Measurements from ENCODE around the gene MYH11. TPM values are rescaled to one million over a fixed set of nuclear protein-coding genes. Genes with fewer than 3 reads are reported as not detected.

Gene MYH11
- total RNA-seq, 1 donor from 2014 or later, result 0.07 TPM

DNA sequence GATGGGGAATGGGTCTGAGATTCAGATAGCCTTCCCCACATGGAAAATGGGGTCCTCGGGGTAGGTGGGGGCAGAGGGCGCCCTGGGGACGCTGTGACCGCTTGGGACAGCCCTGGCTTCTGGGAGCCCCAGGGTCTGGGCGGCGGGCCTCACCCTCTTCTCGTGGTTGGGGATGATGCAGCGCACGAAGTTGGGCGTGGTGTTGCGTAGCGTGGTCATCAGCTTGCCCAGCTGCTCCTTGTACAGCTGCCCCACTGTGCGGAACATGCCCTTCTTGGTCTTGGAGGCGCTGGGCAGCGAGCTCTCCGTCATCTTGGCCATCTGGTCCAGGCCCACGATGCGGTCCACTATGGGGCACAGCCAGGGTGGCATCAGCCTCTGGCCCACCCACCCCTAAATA, 106.8 kb downstream of the MYH11 start:
- H2AFZ ChIP-seq (replicated peaks), result no peak overlapping the region
- H3K27me3 Mint-ChIP-seq (ENCODE audit: insufficient read depth, low read depth), result no peaks in the 10 kb centered on the region
- H3K9me3 ChIP-seq (ENCODE audit: low read depth), result no peaks in the 10 kb centered on the region
- H3K9ac ChIP-seq, result no peak overlapping the region
- no peak overlapping the region for H3K4me2 ChIP-seq
- no peaks in the 10 kb centered on the region for H3K79me2 ChIP-seq (ENCODE audit: low read depth)
- no peaks in the 10 kb centered on the region for H3F3A ChIP-seq (ENCODE audit: low read depth)
- DNase-seq (ENCODE audit: low spot score), result no peak
- no peak overlapping the region for H3K27ac Mint-ChIP-seq
- no peaks in the 10 kb centered on the region for H3K4me1 ChIP-seq
- no peaks in the 10 kb centered on the region for H3K36me3 Mint-ChIP-seq
- TF ChIP-seq EZH2phosphoT487 (IDR thresholded peaks at IDR 0.05), result no peak
- TF ChIP-seq, protein P1, sequence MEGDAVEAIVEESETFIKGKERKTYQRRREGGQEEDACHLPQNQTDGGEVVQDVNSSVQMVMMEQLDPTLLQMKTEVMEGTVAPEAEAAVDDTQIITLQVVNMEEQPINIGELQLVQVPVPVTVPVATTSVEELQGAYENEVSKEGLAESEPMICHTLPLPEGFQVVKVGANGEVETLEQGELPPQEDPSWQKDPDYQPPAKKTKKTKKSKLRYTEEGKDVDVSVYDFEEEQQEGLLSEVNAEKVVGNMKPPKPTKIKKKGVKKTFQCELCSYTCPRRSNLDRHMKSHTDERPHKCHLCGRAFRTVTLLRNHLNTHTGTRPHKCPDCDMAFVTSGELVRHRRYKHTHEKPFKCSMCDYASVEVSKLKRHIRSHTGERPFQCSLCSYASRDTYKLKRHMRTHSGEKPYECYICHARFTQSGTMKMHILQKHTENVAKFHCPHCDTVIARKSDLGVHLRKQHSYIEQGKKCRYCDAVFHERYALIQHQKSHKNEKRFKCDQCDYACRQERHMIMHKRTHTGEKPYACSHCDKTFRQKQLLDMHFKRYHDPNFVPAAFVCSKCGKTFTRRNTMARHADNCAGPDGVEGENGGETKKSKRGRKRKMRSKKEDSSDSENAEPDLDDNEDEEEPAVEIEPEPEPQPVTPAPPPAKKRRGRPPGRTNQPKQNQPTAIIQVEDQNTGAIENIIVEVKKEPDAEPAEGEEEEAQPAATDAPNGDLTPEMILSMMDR (IDR thresholded peaks at IDR 0.05), result no peak
- TF ChIP-seq EZH2 (IDR thresholded peaks at IDR 0.05), result no peak
- H3K27ac ChIP-seq, result no peak overlapping the region
- H3K36me3 ChIP-seq, result no peaks in the 10 kb centered on the region
- no peaks in the 10 kb centered on the region for H3K27me3 ChIP-seq
- H3K4me3 Mint-ChIP-seq, result no peak overlapping the region
- no peaks in the 10 kb centered on the region for H3K4me1 Mint-ChIP-seq
- no peak overlapping the region for H3K4me3 ChIP-seq
- no peaks in the 10 kb centered on the region for H4K20me1 ChIP-seq (ENCODE audit: low read depth)
- no peaks in the 10 kb centered on the region for H3K9me3 Mint-ChIP-seq

DNA sequence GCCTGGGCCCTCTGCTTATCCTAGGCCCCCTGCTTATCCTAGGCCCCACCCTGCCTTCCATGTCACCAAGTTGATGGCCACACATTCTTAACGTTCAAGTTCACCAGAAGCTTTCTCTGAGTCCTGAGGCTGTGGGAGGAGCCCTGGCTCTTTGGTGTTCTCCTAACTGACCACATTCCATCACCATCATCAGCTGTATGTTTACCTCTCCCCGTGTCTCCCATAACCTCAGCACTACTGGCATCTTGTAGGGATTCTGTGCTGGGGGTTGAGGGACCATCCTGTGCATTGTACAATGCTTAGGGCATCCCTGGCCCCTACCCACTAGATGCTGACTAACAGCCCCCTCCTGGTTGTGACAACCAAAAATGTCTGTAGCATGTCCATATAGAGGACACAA, 107.5 kb downstream of the MYH11 start:
- TF ChIP-seq, protein P1 (IDR thresholded peaks at IDR 0.05), result no peak
- TF ChIP-seq EZH2 (IDR thresholded peaks at IDR 0.05) (no peak), EZH2phosphoT487 (IDR thresholded peaks at IDR 0.05) (no peak)
- H3K9me3 Mint-ChIP-seq, result no peaks in the 10 kb centered on the region
- no peaks in the 10 kb centered on the region for H4K20me1 ChIP-seq (ENCODE audit: low read depth)

DNA sequence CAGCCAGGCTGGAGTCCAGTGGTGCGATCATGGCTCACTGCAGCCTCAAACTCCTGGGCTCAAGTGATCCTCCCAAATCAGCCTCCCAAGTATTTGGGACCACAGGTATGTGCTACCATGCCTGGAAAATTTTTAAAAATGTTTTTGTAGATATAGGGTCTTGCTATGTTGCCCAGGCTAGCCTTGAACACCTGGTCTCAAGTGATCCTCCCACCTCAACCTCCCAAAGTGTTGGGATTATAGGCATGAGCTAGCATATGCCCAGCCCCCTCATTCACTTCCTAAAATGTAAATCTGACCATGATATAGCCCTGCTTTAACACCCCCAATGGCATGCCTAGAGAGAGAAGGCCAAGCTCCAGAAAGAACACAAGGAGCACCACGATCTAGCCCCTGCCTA, 108.2 kb downstream of the MYH11 start:
- Mint-ChIP-seq H3K4me1 (no peaks in the 10 kb centered on the region), H3K27ac (no peak overlapping the region), H3K36me3 (no peaks in the 10 kb centered on the region), H3K27me3 (ENCODE audit: insufficient read depth, low read depth) (no peaks in the 10 kb centered on the region), H3K4me3 (no peak overlapping the region), H3K9me3 (no peaks in the 10 kb centered on the region)
- Histone ChIP-seq H3K9ac (no peak overlapping the region), H3K4me1 (no peaks in the 10 kb centered on the region), H4K20me1 (ENCODE audit: low read depth) (no peaks in the 10 kb centered on the region), H3K4me3 (no peak overlapping the region), H2AFZ (replicated peaks) (no peak overlapping the region), H3K27me3 (no peaks in the 10 kb centered on the region), H3K9me3 (ENCODE audit: low read depth) (no peaks in the 10 kb centered on the region), H3K36me3 (no peaks in the 10 kb centered on the region), H3K27ac (no peak overlapping the region), H3K4me2 (no peak overlapping the region), H3K79me2 (ENCODE audit: low read depth) (no peaks in the 10 kb centered on the region), H3F3A (ENCODE audit: low read depth) (no peaks in the 10 kb centered on the region)
- no peak for DNase-seq (ENCODE audit: low spot score)
- TF ChIP-seq, protein P1 (IDR thresholded peaks at IDR 0.05), result no peak

More for the DNA sequence above, 107.5 kb downstream of the MYH11 start:
- Mint-ChIP-seq H3K4me3 (no peak overlapping the region), H3K4me1 (no peaks in the 10 kb centered on the region), H3K27ac (no peak overlapping the region), H3K27me3 (ENCODE audit: insufficient read depth, low read depth) (no peaks in the 10 kb centered on the region), H3K36me3 (no peaks in the 10 kb centered on the region)
- Histone ChIP-seq H3K27me3 (no peaks in the 10 kb centered on the region), H3K27ac (no peak overlapping the region), H3K36me3 (no peaks in the 10 kb centered on the region), H3K4me3 (no peak overlapping the region), H2AFZ (replicated peaks) (no peak overlapping the region), H3K79me2 (ENCODE audit: low read depth) (no peaks in the 10 kb centered on the region), H3K4me1 (no peaks in the 10 kb centered on the region), H3F3A (ENCODE audit: low read depth) (no peaks in the 10 kb centered on the region), H3K9ac (no peak overlapping the region), H3K9me3 (ENCODE audit: low read depth) (no peaks in the 10 kb centered on the region), H3K4me2 (no peak overlapping the region)
- DNase-seq (ENCODE audit: low spot score), result no peak

DNA sequence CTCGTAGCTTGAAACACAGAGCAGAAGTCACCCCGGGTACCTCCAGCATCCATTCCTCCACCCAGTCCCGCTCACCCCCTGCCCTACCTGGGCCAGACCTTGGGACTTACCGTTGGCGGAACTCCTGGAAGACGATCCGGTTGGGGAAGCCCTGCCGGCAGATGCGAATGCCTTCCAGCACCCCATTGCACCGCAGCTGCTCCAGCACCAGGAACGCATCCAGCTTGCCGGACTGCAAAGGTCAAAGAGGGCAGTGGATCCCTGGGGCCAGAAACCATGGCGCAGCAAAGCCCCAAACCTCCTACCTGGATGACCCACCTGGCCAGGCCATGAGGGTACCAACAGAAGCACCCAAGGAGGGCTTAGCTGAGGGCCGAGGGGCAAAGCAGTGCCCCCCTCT, 108.9 kb downstream of the MYH11 start:
- Histone ChIP-seq H4K20me1 (ENCODE audit: low read depth) (no peaks in the 10 kb centered on the region), H3K4me1 (no peaks in the 10 kb centered on the region), H3F3A (ENCODE audit: low read depth) (no peaks in the 10 kb centered on the region), H3K27me3 (no peaks in the 10 kb centered on the region), H3K79me2 (ENCODE audit: low read depth) (no peaks in the 10 kb centered on the region), H3K36me3 (no peaks in the 10 kb centered on the region), H3K4me3 (no peak overlapping the region), H3K27ac (no peak overlapping the region), H2AFZ (replicated peaks) (no peak overlapping the region), H3K9ac (no peak overlapping the region), H3K9me3 (ENCODE audit: low read depth) (no peaks in the 10 kb centered on the region), H3K4me2 (no peak overlapping the region)
- Mint-ChIP-seq H3K4me3 (no peak overlapping the region), H3K9me3 (no peaks in the 10 kb centered on the region), H3K4me1 (no peaks in the 10 kb centered on the region), H3K27ac (no peak overlapping the region), H3K36me3 (no peaks in the 10 kb centered on the region), H3K27me3 (ENCODE audit: insufficient read depth, low read depth) (no peaks in the 10 kb centered on the region)
- no peak for TF ChIP-seq EZH2phosphoT487 (IDR thresholded peaks at IDR 0.05)
- TF ChIP-seq, protein P1 (IDR thresholded peaks at IDR 0.05), result no peak
- TF ChIP-seq EZH2 (IDR thresholded peaks at IDR 0.05), result no peak
- DNase-seq (ENCODE audit: low spot score), result no peak

Data from neural progenitor cell (in vitro differentiated cells).